Neuronal stem cell (in vitro differentiated cells): Measurements from ENCODE around the gene NAA35.

Source experiments
- DNase-seq: peaks from one replicate; pipeline ENCODE4 v3.0.0-alpha.2; 2013; ENCODE audit warnings: low spot score
- H2AFZ ChIP-seq: one replicate; pipeline ENCODE4 v1.6.1; 2013; ENCODE audit warnings: mild to moderate bottlenecking, low read length, inconsistent platforms
- H2AK5ac ChIP-seq: 2 replicates; pipeline ENCODE4 v1.6.1; 2013; ENCODE audit warnings: low read depth, mild to moderate bottlenecking, inconsistent platforms, low read length, moderate library complexity, mixed read lengths
- H2BK120ac ChIP-seq: 2 replicates; pipeline ENCODE4 v1.6.1; 2013; ENCODE audit warnings: low read depth, mild to moderate bottlenecking, inconsistent platforms, low read length, moderate library complexity, mixed read lengths
- H2BK12ac ChIP-seq: one replicate; pipeline ENCODE4 v1.6.1; 2013; ENCODE audit warnings: low read length, inconsistent platforms
- H2BK15ac ChIP-seq: 2 replicates; pipeline ENCODE4 v1.6.1; 2013; ENCODE audit warnings: mild to moderate bottlenecking, low read length, inconsistent platforms, mixed read lengths
- H2BK5ac ChIP-seq: one replicate; pipeline ENCODE4 v1.6.1; 2013; ENCODE audit warnings: inconsistent platforms, mild to moderate bottlenecking, low read length, moderate library complexity
- H3K14ac ChIP-seq: one replicate; pipeline ENCODE4 v1.6.1; 2013; ENCODE audit warnings: low read length, inconsistent platforms
- H3K18ac ChIP-seq: 2 replicates; pipeline ENCODE4 v1.6.1; 2013; ENCODE audit warnings: low read length, inconsistent platforms
- H3K23ac ChIP-seq: 2 replicates; pipeline ENCODE4 v1.6.1; 2013; ENCODE audit warnings: low read depth, mild to moderate bottlenecking, mixed read lengths, low read length, inconsistent platforms; ENCODE audit not compliant: poor library complexity
- H3K27ac ChIP-seq: replicated peaks from 3 replicates; pipeline ENCODE4 v1.5.1; 2013; ENCODE audit warnings: low read length, inconsistent platforms
- H3K27me3 ChIP-seq, 3 experiments: 2 replicates each; pipeline ENCODE4 v1.6.1; 2013; ENCODE audit warnings: low read length in 3 of 3, mild to moderate bottlenecking in 2 of 3, inconsistent platforms in 1 of 3, low read depth in 1 of 3, mixed read lengths in 1 of 3, moderate library complexity in 1 of 3; ENCODE audit not compliant: control insufficient read depth in 3 of 3, insufficient read depth in 3 of 3
- H3K36me3 ChIP-seq, 2 donors: replicated peaks in 1 of 2; 2 replicates each; pipeline ENCODE4 v1.6.1; 2013; ENCODE audit warnings: low read length in 2 of 2; ENCODE audit not compliant: control insufficient read depth in 2 of 2, insufficient read depth in 2 of 2
- H3K4ac ChIP-seq: 2 replicates; pipeline ENCODE4 v1.6.1; 2013; ENCODE audit warnings: inconsistent platforms, mild to moderate bottlenecking, low read length, moderate library complexity
- H3K4me1 ChIP-seq, 2 donors: 1 replicate in 1 of 2; 2 replicates in 1 of 2; pipeline ENCODE4 v1.6.1; 2013; ENCODE audit warnings: low read length in 2 of 2, low read depth in 1 of 2; ENCODE audit not compliant: control insufficient read depth in 2 of 2, insufficient read depth in 1 of 2
- H3K4me2 ChIP-seq: one replicate; pipeline ENCODE4 v1.6.1; 2013; ENCODE audit warnings: mild to moderate bottlenecking, low read length, inconsistent platforms; ENCODE audit not compliant: insufficient read depth, poor library complexity, severe bottlenecking
- H3K4me3 ChIP-seq, 2 donors: 2 replicates each; pipeline ENCODE4 v1.5.1; 2013; ENCODE audit warnings: low read length in 2 of 2, mild to moderate bottlenecking in 2 of 2, inconsistent platforms in 1 of 2, moderate library complexity in 1 of 2
- H3K79me1 ChIP-seq: one replicate; pipeline ENCODE4 v1.6.1; 2013; ENCODE audit warnings: low read depth, mild to moderate bottlenecking, inconsistent platforms, low read length, moderate library complexity
- H3K9ac ChIP-seq: one replicate; pipeline ENCODE4 v1.6.1; 2013; ENCODE audit warnings: mild to moderate bottlenecking, low read depth, low read length, inconsistent platforms; ENCODE audit not compliant: poor library complexity
- H3K9me3 ChIP-seq, 2 donors: replicated peaks in 1 of 2; 2 replicates each; pipeline versions ENCODE3 to v1.6.1; 2013; ENCODE audit warnings: low read length in 2 of 2, mild to moderate bottlenecking in 2 of 2, inconsistent platforms in 1 of 2, low read depth in 1 of 2, mixed read lengths in 1 of 2, moderate library complexity in 1 of 2; ENCODE audit not compliant: control insufficient read depth in 2 of 2, insufficient read depth in 1 of 2
- H4K8ac ChIP-seq: one replicate; pipeline ENCODE4 v1.6.1; 2013; ENCODE audit warnings: low read depth, mild to moderate bottlenecking, inconsistent platforms, low read length, moderate library complexity
- H4K91ac ChIP-seq: one replicate; pipeline ENCODE4 v1.6.1; 2013; ENCODE audit warnings: low read length, low read depth, mild to moderate bottlenecking, inconsistent platforms; ENCODE audit not compliant: poor library complexity
- WGBS, 2 donors: extraction: QIAGEN DNeasy Blood & Tissue Kit; methylation state at CpG; one replicate each; pipeline ENCODE4 v1.1.7; 2013; ENCODE audit warnings: missing lambda C conversion rate in 2 of 2, mixed read lengths in 1 of 2; ENCODE audit not compliant: insufficient read length in 2 of 2, insufficient replicate concordance in 1 of 2; ENCODE audit errors: extremely low coverage in 2 of 2; 5-methylcytosine and 5-hydroxymethylcytosine counted together

The NAA35 gene

DNA sequence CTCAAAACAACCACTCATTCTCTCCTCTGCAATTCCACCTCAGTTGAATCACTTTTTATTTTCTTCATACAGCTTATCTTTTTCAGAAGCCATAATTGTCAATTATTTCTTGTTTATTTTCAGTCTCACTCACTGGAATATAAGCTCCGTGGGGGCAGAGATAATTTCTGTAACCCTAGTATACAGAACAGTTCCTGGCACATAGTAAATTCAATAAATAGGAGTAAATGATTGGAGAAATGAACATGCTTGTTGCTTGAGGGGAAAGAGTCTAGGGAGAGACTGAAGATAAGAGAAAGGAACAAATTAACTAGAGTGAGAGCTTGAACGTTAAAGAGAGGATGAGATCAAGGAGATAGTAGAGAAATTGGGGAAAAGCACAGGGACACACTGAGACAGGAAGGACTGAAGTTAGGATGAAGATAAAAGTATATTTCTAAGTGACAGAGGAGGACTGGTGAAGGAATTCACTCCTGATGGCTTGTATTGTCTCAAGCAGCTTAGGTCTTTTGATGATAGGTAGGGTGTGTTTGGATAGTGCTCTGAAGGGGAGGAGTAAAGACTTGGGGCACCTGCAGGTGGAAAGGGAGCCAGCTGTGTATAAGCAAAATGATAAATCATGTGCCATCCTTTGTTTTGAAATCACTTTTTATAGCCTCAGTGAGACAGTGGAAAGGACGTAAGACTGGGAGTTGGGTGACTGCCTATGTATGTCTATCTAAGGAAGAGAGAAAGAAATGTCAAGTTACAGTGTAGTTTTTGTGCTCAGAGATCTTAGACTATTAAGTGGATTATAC is 2.2 kb downstream of the NAA35 start:
- no peak overlapping the region for H2BK5ac ChIP-seq
- no peak overlapping the region for H3K4me3 ChIP-seq

GRCh38 chr9:85943757-85944430 is 2.9 kb downstream of the NAA35 start:
- Histone ChIP-seq H3K4me2 (no peak overlapping the region), H2BK15ac (no peak overlapping the region), H3K36me3 (peaks cover 11 to 65% of the 10 kb centered on the region in 2 donors), H4K8ac (no peak overlapping the region), H2BK5ac (no peak overlapping the region), H4K91ac (no peak overlapping the region), H2AFZ (no peak overlapping the region), H2BK12ac (no peak overlapping the region), H3K23ac (no peak overlapping the region), H3K14ac (no peak overlapping the region), H3K27me3 (no peaks in the 10 kb centered on the region), H3K4ac (no peak overlapping the region), H2AK5ac (no peak overlapping the region), H3K9me3 (no peaks in the 10 kb centered on the region), H3K18ac (no peak overlapping the region), H3K9ac (no peak overlapping the region), H3K27ac (no peak overlapping the region), H3K4me1 (peaks cover 0 to 5% of the 10 kb centered on the region in 2 donors), H2BK120ac (no peak overlapping the region), H3K4me3 (no peak overlapping the region), H3K79me1 (peaks cover 2% of the 10 kb centered on the region)
- DNase-seq: no peak
- no CpG with 5 or more reads among the region's 1 CpG for WGBS, 2 donors

More for the DNA sequence above, 2.2 kb downstream of the NAA35 start:
- no peak overlapping the region for H3K9ac ChIP-seq
- DNase-seq: no peak
- no peak overlapping the region for H3K23ac ChIP-seq
- no peaks in the 10 kb centered on the region for H3K27me3 ChIP-seq
- no peak overlapping the region for H3K4me2 ChIP-seq
- WGBS, 2 donors: no CpG with 5 or more reads among the region's 3 CpGs
- H3K4ac ChIP-seq: no peak overlapping the region
- no peak overlapping the region for H3K14ac ChIP-seq
- H2BK15ac ChIP-seq: no peak overlapping the region
- no peak overlapping the region for H3K18ac ChIP-seq
- H2AK5ac ChIP-seq: no peak overlapping the region
- H3K79me1 ChIP-seq: peaks cover 2% of the 10 kb centered on the region
- H4K91ac ChIP-seq: no peak overlapping the region
- no peak overlapping the region for H2BK120ac ChIP-seq
- H3K27ac ChIP-seq: no peak overlapping the region
- no peak overlapping the region for H2BK12ac ChIP-seq
- no peak overlapping the region for H2AFZ ChIP-seq
- no peak overlapping the region for H4K8ac ChIP-seq
- peaks cover 11 to 58% of the 10 kb centered on the region in 2 donors for H3K36me3 ChIP-seq
- H3K9me3 ChIP-seq: no peaks in the 10 kb centered on the region
- H3K4me1 ChIP-seq: peaks cover 0 to 5% of the 10 kb centered on the region in 2 donors

DNA sequence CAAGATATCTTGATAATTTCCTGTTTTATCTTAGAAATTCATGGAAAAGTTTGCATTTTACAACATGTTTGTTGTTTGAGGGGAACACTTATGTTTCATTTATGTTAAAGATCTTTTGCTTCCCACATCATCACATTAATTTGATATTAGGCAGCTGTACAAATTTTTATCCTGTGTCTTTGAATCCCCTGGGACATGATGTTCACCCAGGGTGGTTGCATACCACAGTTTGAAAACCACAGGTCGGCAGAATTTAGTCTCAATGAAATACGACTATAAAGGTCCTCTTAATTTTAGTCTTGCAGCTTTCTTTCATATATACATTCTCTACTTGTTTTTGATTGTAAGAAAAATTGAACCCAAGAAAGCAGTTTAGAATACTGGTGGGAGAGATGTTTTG is 3.7 kb downstream of the NAA35 start:
- DNase-seq: no peak
- H3K9me3 ChIP-seq: no peaks in the 10 kb centered on the region
- no peak overlapping the region for H3K4ac ChIP-seq
- H3K4me1 ChIP-seq: peaks cover 0 to 5% of the 10 kb centered on the region in 2 donors
- no peak overlapping the region for H2BK12ac ChIP-seq
- H3K9ac ChIP-seq: no peak overlapping the region
- H3K79me1 ChIP-seq: peaks cover 2% of the 10 kb centered on the region
- H2AK5ac ChIP-seq: no peak overlapping the region
- no peak overlapping the region for H3K27ac ChIP-seq
- no peak overlapping the region for H2BK120ac ChIP-seq
- H4K8ac ChIP-seq: no peak overlapping the region
- no peak overlapping the region for H3K4me3 ChIP-seq
- H2AFZ ChIP-seq: no peak overlapping the region
- H3K4me2 ChIP-seq: no peak overlapping the region
- no CpG with 5 or more reads among the region's 2 CpGs for WGBS, 2 donors
- peaks cover 11 to 71% of the 10 kb centered on the region in 2 donors for H3K36me3 ChIP-seq
- H4K91ac ChIP-seq: no peak overlapping the region
- no peak overlapping the region for H2BK5ac ChIP-seq
- H3K14ac ChIP-seq: no peak overlapping the region
- H3K18ac ChIP-seq: no peak overlapping the region
- no peaks in the 10 kb centered on the region for H3K27me3 ChIP-seq
- no peak overlapping the region for H2BK15ac ChIP-seq
- H3K23ac ChIP-seq: no peak overlapping the region

- no peak for DNase-seq
- peaks cover 4 to 89% of the 10 kb centered on the region in 2 donors for H3K36me3 ChIP-seq
- WGBS, 2 donors: no CpG with 5 or more reads among the region's 4 CpGs
- H3K27ac ChIP-seq: no peak overlapping the region
- no peak overlapping the region for H3K14ac ChIP-seq
- H3K4me3 ChIP-seq: no peak overlapping the region
- H3K23ac ChIP-seq: no peak overlapping the region
- H3K18ac ChIP-seq: no peak overlapping the region
- no peak overlapping the region for H2BK120ac ChIP-seq
- no peak overlapping the region for H2AK5ac ChIP-seq
- H3K27me3 ChIP-seq: no peaks in the 10 kb centered on the region
- H2BK15ac ChIP-seq: no peak overlapping the region
- H3K4me2 ChIP-seq: no peak overlapping the region
- H2AFZ ChIP-seq: no peak overlapping the region
- no peak overlapping the region for H3K9ac ChIP-seq
- peaks cover 2% of the 10 kb centered on the region for H3K79me1 ChIP-seq
- H3K4ac ChIP-seq: no peak overlapping the region
- no peaks in the 10 kb centered on the region for H3K9me3 ChIP-seq
- no peak overlapping the region for H2BK5ac ChIP-seq
- H3K4me1 ChIP-seq: no peaks in the 10 kb centered on the region
- no peak overlapping the region for H2BK12ac ChIP-seq
- no peak overlapping the region for H4K91ac ChIP-seq
- no peak overlapping the region for H4K8ac ChIP-seq
Observed at GRCh38 chr9:85949586-85950335, 8.8 kb downstream of the NAA35 start.
